ENCODE measurements around the gene SLC23A3.

The SLC23A3 gene, protein sequence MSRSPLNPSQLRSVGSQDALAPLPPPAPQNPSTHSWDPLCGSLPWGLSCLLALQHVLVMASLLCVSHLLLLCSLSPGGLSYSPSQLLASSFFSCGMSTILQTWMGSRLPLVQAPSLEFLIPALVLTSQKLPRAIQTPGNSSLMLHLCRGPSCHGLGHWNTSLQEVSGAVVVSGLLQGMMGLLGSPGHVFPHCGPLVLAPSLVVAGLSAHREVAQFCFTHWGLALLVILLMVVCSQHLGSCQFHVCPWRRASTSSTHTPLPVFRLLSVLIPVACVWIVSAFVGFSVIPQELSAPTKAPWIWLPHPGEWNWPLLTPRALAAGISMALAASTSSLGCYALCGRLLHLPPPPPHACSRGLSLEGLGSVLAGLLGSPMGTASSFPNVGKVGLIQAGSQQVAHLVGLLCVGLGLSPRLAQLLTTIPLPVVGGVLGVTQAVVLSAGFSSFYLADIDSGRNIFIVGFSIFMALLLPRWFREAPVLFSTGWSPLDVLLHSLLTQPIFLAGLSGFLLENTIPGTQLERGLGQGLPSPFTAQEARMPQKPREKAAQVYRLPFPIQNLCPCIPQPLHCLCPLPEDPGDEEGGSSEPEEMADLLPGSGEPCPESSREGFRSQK

DNA sequence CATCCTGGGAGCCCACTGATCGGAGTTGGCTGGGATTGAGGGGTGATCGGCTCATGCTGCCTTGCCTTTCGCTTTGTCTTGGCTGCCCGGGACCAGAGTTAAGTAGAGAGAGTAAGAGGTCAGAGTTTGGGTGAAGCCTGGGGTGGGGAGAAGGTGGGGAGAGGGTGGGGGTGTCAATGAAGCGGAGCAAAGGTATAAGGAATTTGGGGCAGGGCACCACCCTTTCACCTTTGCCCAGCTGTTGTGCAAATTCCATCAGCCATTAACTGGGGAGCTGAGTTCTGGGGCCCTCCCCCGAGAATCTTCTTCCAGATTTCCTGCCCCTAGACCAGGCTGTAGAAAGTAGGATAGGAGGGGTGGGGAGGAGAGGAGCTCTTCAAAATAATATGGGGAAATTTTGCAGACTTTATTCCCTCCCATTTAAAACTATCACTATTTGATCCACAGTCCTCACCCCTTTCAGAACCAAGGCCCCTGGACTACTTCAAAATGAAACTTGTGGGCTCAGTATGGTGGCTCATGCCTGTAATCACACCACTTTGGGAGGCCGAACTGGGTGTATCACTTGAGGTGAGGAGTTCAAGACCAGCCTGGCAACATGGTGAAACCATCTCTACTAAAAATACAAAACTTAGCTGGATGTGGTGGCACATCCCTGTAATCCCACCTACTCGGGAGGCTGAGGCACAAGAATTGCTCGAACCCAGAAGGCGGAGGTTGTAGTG is at the start of gene SLC23A3:
TSS of gene SLC23A3 (minus strand) at position 100 of the 725 bp plus-strand sequence. CDS start at position 55, 45 bp downstream.
- no peak for DNase-seq

GRCh38 chr2:219218732-219219701 is 49.2 kb upstream of the SLC23A3 start, which contains the start of gene ABCB6:
TSS of gene ABCB6 (minus strand) at chr2:219218958. CDS start at chr2:219218673, 285 bp downstream.
- peak; percentile 86 for DNase-seq

- no peak for DNase-seq
Observed at GRCh38 chr2:219218217-219218731, 48.4 kb upstream of the SLC23A3 start.

- DNase-seq = no peak
Observed at GRCh38 chr2:219216535-219216915, 46.7 kb upstream of the SLC23A3 start.

GRCh38 chr2:219215871-219216534 is 46.2 kb upstream of the SLC23A3 start:
- DNase-seq = no peak

GRCh38 chr2:219214786-219215185 is 45.0 kb upstream of the SLC23A3 start:
- DNase-seq = no peak

GRCh38 chr2:219214141-219214540 is 44.3 kb upstream of the SLC23A3 start:
- no peak for DNase-seq

GRCh38 chr2:219213486-219214071 is 43.8 kb upstream of the SLC23A3 start:
- DNase-seq = no peak

GRCh38 chr2:219213026-219213415 is 43.2 kb upstream of the SLC23A3 start:
- DNase-seq = no peak

DNA sequence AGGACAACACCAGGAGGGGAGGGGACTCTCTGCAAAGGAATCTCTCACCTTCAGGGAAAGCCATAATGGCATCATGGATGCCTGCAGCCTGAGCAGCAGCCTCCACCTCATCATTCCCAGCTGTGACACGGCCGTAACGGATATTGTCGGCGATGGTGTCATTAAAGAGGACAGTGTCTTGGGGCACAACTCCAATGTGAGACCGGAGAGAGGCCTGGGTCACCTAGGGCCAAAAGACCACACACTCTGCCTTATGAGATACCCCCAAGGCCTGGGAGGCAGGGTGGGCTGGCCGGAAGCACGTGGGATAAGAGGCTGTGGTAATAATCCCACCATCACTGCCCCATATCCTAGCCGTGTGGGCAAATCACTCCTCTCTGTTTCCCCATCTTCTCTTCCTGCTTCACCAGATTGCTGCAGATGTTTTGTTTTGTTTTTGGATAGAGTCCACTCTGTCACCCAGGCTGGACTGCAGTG is 41.1 kb upstream of the SLC23A3 start:
- DNase-seq = no peak

- DNase-seq = no peak
Observed at GRCh38 chr2:219210196-219210885, 40.5 kb upstream of the SLC23A3 start.

DNA sequence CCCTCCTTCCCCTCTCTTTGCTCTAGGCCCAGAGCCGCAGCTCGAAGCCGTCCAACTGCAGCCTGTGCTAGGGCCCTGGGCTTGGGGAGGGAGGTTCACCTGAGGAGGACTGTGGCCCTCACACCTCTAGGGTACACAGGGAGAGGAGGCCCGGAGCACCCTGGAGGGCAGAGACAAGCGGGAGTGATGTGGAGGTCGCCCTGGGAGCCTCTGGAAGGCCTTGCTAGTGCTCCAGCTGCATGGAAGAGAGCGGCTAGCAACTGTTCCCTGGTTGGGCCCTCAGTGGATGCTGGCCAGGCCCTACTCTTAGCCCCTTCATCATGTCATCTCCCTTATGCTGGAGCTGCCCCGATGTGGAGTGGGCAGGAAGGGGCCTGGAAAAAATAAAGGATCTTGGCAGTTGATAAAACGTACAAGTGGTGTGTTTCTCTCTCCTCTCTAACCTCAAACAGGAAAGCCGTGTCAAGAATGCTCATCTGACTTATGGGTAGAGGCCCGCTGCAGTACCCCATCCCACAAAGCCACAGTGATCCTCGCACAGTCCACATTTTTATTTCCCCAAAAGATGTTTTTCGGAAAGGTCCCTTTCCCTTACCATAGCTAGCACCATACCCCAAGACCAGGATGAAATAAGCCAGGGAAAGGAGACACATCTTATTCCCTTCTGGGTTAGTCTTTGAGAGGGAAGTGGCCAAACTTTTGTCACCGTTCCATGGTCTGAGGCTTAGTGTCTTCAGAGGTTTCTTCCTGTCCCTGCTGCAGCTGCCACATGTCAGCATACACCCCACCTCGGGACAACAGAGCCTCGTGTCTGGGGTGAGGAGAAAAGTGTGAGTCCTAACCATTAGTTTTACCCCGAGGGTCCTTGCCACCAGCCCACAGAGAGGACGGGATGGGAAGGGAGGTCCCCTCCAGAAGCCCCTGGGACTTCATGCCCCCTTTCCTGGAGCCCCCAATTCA is 39.7 kb upstream of the SLC23A3 start:
- DNase-seq = no peak

GRCh38 chr2:219207884-219208740 is 38.3 kb upstream of the SLC23A3 start:
- DNase-seq = no peak

DNA sequence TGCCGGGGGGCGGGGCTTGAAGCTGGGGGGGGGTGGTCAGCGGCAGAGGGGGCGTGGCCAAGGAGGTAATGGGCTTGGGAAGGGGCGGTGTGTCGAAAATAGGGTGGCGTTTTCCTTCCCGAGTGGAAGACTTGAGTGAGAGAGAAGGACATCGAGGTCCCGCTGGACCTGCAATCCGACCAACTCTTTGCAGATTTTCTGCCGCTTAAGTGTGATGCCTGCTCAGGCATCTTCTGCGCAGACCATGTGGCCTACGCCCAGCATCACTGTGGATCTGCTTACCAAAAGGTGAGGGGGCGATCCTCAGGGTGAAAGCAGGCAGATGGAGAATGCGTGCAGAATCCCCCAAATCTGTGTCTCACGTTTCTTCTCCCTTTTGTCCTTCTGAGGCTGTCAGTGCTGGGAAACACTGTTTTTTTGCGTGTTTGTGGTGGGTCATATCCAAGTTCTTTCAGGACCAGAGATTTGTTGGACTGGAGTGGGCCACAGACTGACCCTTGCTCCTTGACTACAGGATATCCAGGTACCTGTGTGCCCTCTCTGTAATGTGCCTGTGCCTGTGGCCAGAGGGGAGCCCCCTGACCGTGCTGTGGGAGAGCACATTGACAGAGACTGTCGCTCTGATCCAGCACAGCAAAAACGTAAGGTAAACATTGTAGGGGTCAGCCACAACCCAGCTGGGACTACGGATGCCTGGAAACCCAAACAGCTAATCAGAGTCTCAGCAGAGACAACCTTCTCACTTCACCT is 37.5 kb upstream of the SLC23A3 start:
- no peak for DNase-seq

- DNase-seq = peak; percentile 93
Observed at GRCh38 chr2:219206328-219207133, 36.7 kb upstream of the SLC23A3 start, which contains the start of gene ZFAND2B. TSS of gene ZFAND2B (plus strand) at chr2:219206782. CDS start at chr2:219206988, 206 bp downstream.

DNA sequence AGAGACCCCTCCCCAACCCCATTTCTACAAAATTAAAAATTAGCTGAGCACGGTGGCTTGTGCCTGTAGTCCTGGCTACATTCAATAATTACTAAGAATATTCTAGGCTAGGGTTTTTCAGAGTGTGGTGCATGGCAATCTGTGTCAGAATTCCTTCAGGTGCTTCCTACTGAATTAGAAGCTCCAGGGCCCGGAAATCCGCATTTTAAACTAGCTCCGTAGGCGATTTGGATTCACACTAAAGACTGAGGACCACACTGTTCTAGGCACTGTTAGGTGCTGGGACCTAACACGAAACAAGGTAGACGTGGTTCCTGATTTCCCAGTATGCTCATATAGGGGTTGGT is 36.1 kb upstream of the SLC23A3 start:
- DNase-seq = no peak

DNA sequence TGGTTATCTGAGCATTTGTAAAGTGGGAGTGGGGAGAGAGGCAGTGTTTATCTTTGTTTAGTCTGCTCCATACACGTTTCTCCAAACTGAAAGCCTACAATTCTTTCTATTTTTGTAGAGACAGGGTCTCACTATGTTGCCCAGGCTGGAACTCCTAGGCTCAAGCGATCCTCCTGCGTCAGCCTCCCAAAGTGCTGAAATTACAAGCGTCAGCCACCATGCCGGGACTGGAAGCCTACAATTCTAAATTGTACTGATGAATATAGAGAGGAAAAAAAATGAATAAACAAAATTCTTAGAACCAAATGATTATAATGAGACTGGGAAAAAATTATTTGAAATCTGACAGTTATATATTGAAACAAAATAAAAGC is 35.3 kb upstream of the SLC23A3 start:
- DNase-seq = no peak
